HEK293T (cell line): ENCODE results near the gene TRMT61B.

Experiments
- CTCF ChIA-PET: fragments of 350-600 bp; formaldehyde crosslinking; extraction: SDS; loops from one replicate; lab custom pipeline; 2021; ENCODE audit warnings: antibody characterized with exemption, inconsistent platforms; lab: Yijun Ruan, JAX
- POLR2A ChIA-PET: fragments of 350-600 bp; formaldehyde crosslinking; extraction: SDS; loops from one replicate; lab custom pipeline; 2020; ENCODE audit warnings: antibody characterized with exemption, inconsistent platforms; lab: Yijun Ruan, JAX
- DNase-seq: peaks from one replicate; pipeline ENCODE4 v3.0.0; 2012; ENCODE audit warnings: mixed read lengths; ENCODE audit errors: extremely low spot score
- ARNT ChIP-seq: fragments of 450-650 bp; IDR thresholded peaks from 2 replicates; pipeline ENCODE4 v1.6.1; 2017; ENCODE audit warnings: mild to moderate bottlenecking
- BHLHE40 ChIP-seq: fragments of 450-650 bp; IDR thresholded peaks from 2 replicates; pipeline ENCODE4 v1.6.1; 2016; ENCODE audit warnings: mild to moderate bottlenecking, moderate library complexity, borderline replicate concordance
- CTBP1 ChIP-seq: fragments of 450-650 bp; IDR thresholded peaks from 2 replicates; pipeline ENCODE4 v1.6.1; 2016; ENCODE audit warnings: borderline replicate concordance
- ELF4 ChIP-seq: fragments of 450-650 bp; IDR thresholded peaks from 2 replicates; pipeline ENCODE4 v1.6.1; 2017; ENCODE audit warnings: antibody characterized with exemption
- FOXA1 ChIP-seq: fragments of 450-650 bp; IDR thresholded peaks from 2 replicates; pipeline ENCODE4 v1.6.1; 2016; ENCODE audit warnings: mild to moderate bottlenecking
- FOXK2 ChIP-seq: fragments of 450-650 bp; IDR thresholded peaks from 2 replicates; pipeline ENCODE4 v1.6.1; 2016; ENCODE audit warnings: mild to moderate bottlenecking
- FOXM1 ChIP-seq: fragments of 450-650 bp; IDR thresholded peaks from 2 replicates; pipeline ENCODE4 v1.6.1; 2017; ENCODE audit warnings: mild to moderate bottlenecking, borderline replicate concordance
- HDGF ChIP-seq: fragments of 450-650 bp; IDR thresholded peaks from 2 replicates; pipeline ENCODE4 v1.6.1; 2017; ENCODE audit warnings: antibody characterized with exemption, borderline replicate concordance
- L3MBTL2 ChIP-seq: fragments of 450-650 bp; conservative IDR thresholded peaks from 2 replicates; pipeline ENCODE4 v1.6.1; 2016; ENCODE audit warnings: mild to moderate bottlenecking
- LEF1 ChIP-seq: fragments of 450-650 bp; IDR thresholded peaks from 2 replicates; pipeline ENCODE4 v1.6.1; 2017; ENCODE audit warnings: mild to moderate bottlenecking, borderline replicate concordance
- NFRKB ChIP-seq: fragments of 450-650 bp; IDR thresholded peaks from 2 replicates; pipeline ENCODE4 v1.6.1; 2016; ENCODE audit warnings: mild to moderate bottlenecking, moderate library complexity
- SP1 ChIP-seq: fragments of 450-650 bp; IDR thresholded peaks from 2 replicates; pipeline ENCODE4 v1.6.1; 2017
- SUZ12 ChIP-seq: fragments of 450-650 bp; IDR thresholded peaks from 2 replicates; pipeline ENCODE4 v1.6.1; 2016; ENCODE audit warnings: mild to moderate bottlenecking
- TARDBP ChIP-seq: fragments of 450-650 bp; IDR thresholded peaks from 2 replicates; pipeline ENCODE4 v1.6.1; 2016
- ZNF384 ChIP-seq: fragments of 450-650 bp; IDR thresholded peaks from 2 replicates; pipeline ENCODE4 v1.6.1; 2016
- TF ChIP-seq, protein P1 (sequence below): fragments of 450-650 bp; IDR thresholded peaks from 2 replicates; pipeline ENCODE4 v1.6.1; 2016

Gene TRMT61B

DNA sequence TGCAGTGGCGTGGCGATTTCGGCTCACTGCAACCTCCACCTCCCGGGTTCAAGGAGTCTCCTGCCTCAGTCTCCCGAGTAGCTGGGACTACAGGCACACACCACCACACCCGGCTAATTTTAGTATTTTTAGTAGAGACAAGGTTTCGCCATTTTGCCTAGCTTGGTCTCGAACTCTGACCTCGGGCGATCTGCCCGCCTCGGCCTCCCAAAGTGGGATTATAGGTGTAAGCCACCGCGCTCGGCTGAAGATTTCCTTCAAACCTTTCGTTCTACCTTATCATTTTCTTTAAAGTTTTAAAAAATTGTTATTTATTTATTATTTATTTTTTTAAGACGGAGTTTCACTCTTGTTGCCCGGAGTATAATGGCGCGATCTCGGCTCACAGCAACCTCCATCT is 23.4 kb upstream of the TRMT61B start:
- DNase-seq: no peak
- ChIA-PET POLR2A (interaction anchor here (3.8 kb wide), 1 partner anchor 23 kb away, joined by 22 read pairs; the partner anchor contains the start of gene TRMT61B), CTCF (no interaction called here)
- no peak for TF ChIP-seq TARDBP
- TF ChIP-seq FOXA1: no peak
- TF ChIP-seq ELF4: no peak
- TF ChIP-seq L3MBTL2: no peak

DNA sequence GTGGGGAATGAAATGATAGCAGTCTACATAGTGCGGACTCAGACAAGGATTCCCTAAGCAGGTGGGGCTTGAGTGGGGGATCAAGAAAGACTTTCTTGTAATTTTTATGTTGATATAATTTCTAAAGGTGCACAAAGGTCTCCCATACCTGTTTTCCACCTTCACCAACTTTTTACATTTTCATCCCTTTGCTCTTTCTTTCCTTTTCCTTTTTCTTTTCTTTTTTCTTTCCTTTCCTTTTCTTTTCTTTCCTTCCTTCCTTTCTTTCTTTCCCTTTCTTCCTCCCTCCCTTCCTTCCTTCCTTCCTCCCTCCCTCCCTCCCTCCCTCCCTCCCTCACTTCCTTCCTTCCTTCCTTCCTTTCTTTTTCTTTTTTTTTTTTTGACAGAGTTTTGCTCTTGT is 10.1 kb upstream of the TRMT61B start:
- TF ChIP-seq FOXK2 (no peak), L3MBTL2 (no peak), BHLHE40 (no peak), SP1 (no peak), ARNT (no peak), NFRKB (no peak), LEF1 (no peak), ELF4 (no peak), CTBP1 (no peak)
- ChIA-PET CTCF (no interaction called here), POLR2A (interaction anchor here (1.2 kb wide), 1 partner anchor 10 kb away, joined by 3 read pairs; the partner anchor contains the start of gene TRMT61B)
- no peak for DNase-seq

DNA sequence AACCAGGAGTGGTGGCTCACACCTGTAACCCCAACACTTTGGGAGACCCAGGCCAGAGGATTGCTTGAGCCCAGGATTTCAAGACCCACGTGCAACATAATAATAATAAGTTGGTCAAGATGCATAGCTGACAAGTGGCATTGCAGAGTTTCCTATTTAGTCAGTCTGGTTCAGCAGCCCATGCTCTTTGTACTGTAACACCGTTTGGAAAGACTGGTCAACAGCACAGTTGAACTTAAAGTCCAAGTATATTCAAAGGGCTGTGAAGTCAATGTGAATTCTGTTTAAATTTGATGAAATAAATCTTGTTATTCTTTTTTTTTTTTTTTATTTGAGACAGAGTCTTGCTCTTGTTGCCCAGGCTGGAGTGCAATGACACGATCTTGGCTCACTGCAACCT is 1.5 kb upstream of the TRMT61B start:
- no peak for DNase-seq
- POLR2A ChIA-PET: interaction anchor here (1.5 to 3.3 kb wide), 3 partner anchors 24 to 1381 kb away, joined by 4 to 22 read pairs (median 4); partner anchors contain the start of genes PPP1CB and WDR43
- CTCF ChIA-PET: interaction anchor here (0.7 kb wide), 1 partner anchor 55 kb away, joined by 3 read pairs; no protein-coding TSS in a partner anchor
- TF ChIP-seq NFRKB (no peak), L3MBTL2 (no peak), LEF1 (no peak), FOXA1 (no peak), TARDBP (no peak), FOXK2 (no peak), ZNF384 (no peak), SP1 (no peak)

DNA sequence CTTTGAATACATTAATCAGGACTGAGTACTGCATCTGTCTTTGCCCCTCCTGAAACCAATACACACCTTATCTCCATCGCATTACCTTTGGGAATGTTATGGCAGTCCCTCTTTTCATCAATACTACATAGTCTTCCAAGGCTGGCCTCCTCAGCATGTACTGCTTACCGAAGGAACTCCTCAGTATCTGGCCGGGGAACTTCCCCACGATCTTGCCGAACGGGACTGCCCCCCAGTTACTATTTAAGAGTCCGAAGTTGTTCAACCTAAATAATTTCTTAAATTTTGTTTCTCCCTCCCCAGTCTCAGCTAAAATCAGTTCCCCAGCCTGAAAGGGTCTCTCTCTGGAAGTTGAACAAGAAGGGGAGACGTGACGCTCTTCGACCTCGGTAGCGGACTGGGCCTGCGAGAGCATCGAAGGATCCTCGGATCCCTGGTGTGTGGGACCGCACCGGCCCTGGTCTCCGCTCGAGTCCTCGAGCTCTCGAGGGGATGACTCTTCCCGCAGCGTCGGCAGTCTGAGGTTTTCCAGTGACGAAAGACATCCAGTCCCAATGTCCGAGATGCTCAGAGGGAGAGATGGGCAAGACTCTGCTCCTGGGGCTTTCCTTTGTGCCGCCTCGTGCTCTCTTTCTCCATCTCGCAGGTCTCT is 489 bp downstream of the TRMT61B start:
- no peak for DNase-seq
- TF ChIP-seq FOXA1: no peak
- no peak for TF ChIP-seq ZNF384
- TF ChIP-seq CTBP1: no peak
- TF ChIP-seq BHLHE40: no peak
- no peak for TF ChIP-seq FOXM1
- ChIA-PET CTCF (interaction anchor here (0.7 kb wide), 1 partner anchor 51 kb away, joined by 3 read pairs; no protein-coding TSS in a partner anchor), POLR2A (interaction anchor here (0.7 to 3.3 kb wide), 14 partner anchors 9 to 1379 kb away, joined by 3 to 22 read pairs (median 4); partner anchors contain the start of genes PPP1CB and WDR43)

DNA sequence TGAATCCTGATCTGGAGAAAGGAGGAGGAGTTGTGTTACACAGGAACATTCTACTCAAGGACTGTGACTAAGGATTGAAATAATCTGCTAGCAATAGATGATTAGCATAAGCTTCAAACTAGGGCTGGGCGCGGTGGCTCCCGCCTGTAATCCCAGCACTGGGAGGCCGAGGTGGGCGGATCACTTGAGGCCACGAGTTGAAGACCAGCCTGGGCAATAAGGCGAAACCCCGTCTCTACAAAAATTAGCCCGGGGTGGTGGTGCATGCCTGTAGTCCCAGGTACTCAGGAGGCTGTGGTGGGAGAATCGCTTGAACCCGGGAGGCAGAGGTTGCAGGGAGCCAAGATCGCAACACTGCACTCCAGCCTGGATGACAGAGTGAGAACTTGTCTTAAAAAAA is 1.5 kb downstream of the TRMT61B start:
- no peak for TF ChIP-seq LEF1
- TF ChIP-seq BHLHE40: no peak
- no peak for TF ChIP-seq TARDBP
- TF ChIP-seq FOXK2: no peak
- TF ChIP-seq, protein P1, sequence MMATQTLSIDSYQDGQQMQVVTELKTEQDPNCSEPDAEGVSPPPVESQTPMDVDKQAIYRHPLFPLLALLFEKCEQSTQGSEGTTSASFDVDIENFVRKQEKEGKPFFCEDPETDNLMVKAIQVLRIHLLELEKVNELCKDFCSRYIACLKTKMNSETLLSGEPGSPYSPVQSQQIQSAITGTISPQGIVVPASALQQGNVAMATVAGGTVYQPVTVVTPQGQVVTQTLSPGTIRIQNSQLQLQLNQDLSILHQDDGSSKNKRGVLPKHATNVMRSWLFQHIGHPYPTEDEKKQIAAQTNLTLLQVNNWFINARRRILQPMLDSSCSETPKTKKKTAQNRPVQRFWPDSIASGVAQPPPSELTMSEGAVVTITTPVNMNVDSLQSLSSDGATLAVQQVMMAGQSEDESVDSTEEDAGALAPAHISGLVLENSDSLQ: no peak
- CTCF ChIA-PET: interaction anchor here (0.7 kb wide), 1 partner anchor 50 kb away, joined by 3 read pairs; no protein-coding TSS in a partner anchor
- DNase-seq: no peak
- POLR2A ChIA-PET: interaction anchor here (2.0 to 3.3 kb wide), 2 partner anchors 27 to 40 kb away, joined by 5 to 22 read pairs; partner anchors contain the start of gene WDR43

DNA sequence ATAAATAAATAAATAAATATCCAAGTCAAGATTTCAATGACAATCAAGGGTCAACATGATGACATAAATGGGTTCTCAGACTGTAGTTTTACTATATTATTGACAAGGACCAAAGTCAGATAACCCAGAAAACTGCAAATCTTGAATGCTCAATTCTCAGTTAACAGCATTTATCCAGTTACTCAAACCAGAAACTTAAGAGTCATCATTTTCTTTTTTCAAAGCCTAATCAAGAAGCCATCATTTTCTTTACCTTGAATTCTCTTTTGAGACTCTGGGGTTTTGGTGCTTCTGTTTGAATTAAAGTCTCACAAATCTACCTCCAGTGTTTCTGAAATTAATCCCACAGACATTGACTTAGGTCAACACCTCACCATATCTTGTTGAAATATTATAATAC is 14.1 kb downstream of the TRMT61B start:
- POLR2A ChIA-PET: no interaction called here
- DNase-seq: no peak
- TF ChIP-seq ZNF384 (no peak), FOXM1 (no peak), CTBP1 (no peak), FOXK2 (no peak), NFRKB (no peak), SUZ12 (no peak), BHLHE40 (no peak), FOXA1 (no peak), SP1 (no peak)
- CTCF ChIA-PET: no interaction called here

DNA sequence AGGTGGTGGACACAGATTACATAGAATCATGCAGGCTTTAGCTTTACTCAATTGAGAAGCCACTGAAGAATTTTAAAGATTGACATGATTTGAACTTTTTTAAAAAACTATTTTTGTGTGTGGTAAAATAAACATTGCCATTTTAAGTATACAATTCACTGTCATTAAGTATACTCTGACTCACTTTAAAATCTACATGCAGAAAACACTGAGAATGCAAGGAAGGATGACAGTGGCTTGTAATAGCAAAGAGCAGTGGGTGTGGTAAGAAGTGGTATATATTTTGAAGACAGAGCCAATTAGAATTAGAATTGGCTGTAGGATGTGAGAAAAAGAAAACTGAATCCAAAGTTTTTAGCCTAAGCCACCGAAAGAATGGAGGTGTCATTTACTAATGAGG is 14.9 kb downstream of the TRMT61B start:
- ChIA-PET POLR2A (no interaction called here), CTCF (no interaction called here)
- TF ChIP-seq ARNT: no peak
- no peak for TF ChIP-seq ELF4
- no peak for TF ChIP-seq BHLHE40
- no peak for TF ChIP-seq LEF1
- no peak for TF ChIP-seq CTBP1
- TF ChIP-seq TARDBP: no peak
- TF ChIP-seq FOXA1: no peak
- TF ChIP-seq SP1: no peak
- no peak for TF ChIP-seq HDGF
- TF ChIP-seq, protein P1: no peak
- TF ChIP-seq NFRKB: no peak
- TF ChIP-seq SUZ12: no peak
- no peak for TF ChIP-seq FOXM1
- TF ChIP-seq FOXK2: no peak
- TF ChIP-seq L3MBTL2: no peak
- no peak for DNase-seq
